VCaP (cell line): Measurements from ENCODE around the gene MT1E.
"Not testable (repeated sequence)": the region's sequence is repeated elsewhere in the genome, so short reads cannot be mapped to it uniquely, and the experiment has no call there.

Experiments
- H3K27ac ChIP-seq: fragments of 450-650 bp; 2 replicates; pipeline ENCODE4 v1.5.1; 2017
- TF ChIP-seq, protein P1 (sequence below): fragments of 450-650 bp; conservative IDR thresholded peaks from 2 replicates; pipeline ENCODE4 v1.5.1; 2017; ENCODE audit warnings: mild to moderate bottlenecking, moderate library complexity

The MT1E gene

DNA sequence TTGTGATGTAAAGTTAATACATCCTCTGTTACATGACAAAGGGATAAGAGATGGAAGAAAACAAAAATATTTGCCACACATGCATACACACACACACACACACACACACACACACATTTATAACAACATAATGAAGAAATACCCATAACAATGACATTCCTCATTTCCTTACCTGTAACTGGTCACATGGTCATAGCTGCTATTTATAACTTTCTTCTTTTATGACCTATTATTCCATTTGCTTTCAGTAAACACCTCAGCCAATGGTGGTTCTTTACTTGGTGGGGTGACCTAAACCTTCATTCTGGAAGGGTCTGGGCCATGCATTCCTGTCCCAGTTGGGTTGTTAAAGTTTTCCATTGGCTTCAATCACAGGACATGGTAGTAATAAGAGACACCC lies 11.9 kb upstream of the MT1E start:
- no peak overlapping the region for H3K27ac ChIP-seq
- TF ChIP-seq, protein P1, sequence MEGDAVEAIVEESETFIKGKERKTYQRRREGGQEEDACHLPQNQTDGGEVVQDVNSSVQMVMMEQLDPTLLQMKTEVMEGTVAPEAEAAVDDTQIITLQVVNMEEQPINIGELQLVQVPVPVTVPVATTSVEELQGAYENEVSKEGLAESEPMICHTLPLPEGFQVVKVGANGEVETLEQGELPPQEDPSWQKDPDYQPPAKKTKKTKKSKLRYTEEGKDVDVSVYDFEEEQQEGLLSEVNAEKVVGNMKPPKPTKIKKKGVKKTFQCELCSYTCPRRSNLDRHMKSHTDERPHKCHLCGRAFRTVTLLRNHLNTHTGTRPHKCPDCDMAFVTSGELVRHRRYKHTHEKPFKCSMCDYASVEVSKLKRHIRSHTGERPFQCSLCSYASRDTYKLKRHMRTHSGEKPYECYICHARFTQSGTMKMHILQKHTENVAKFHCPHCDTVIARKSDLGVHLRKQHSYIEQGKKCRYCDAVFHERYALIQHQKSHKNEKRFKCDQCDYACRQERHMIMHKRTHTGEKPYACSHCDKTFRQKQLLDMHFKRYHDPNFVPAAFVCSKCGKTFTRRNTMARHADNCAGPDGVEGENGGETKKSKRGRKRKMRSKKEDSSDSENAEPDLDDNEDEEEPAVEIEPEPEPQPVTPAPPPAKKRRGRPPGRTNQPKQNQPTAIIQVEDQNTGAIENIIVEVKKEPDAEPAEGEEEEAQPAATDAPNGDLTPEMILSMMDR = no peak

DNA sequence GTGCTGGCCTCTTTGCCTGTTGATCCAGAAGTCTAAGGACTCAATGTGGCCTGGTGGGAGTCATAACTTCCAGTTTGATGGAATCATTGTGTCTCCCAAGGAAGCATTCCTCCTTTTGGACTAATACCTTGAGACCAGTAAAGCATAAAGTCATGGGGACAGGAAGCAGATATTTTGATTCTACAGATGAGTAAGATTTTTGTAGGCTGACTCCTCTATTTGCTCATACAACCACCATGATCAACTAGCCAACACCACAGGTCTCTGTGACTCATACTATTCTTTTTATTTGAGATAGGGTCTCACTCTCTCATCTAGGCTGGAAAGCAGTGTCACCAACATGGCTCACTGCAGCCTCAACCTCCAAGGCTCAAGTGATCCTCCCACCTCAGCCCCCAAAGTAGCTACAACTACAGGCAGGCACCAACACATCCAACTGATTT lies 11.0 kb upstream of the MT1E start:
- H3K27ac ChIP-seq = no peak overlapping the region
- TF ChIP-seq, protein P1 = no peak

DNA sequence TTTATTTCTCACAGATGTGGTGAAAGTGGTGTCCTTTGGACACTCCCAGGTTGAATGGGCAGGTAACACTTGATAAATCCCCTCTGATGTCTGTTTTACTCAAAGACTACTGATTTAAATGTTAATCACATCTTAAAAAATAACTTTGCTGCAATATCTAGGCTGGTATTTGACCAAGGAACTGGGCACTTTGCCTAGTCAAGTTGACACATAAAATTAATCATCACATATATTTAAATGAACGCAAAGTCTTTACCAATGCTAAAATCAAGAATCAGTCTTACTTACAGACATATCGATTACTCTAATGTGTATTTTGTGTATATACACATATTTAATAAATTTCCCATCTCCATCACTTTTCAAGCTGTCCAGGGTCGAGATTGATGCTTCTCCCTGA lies 10.2 kb upstream of the MT1E start:
- TF ChIP-seq, protein P1 = no peak
- no peak overlapping the region for H3K27ac ChIP-seq

DNA sequence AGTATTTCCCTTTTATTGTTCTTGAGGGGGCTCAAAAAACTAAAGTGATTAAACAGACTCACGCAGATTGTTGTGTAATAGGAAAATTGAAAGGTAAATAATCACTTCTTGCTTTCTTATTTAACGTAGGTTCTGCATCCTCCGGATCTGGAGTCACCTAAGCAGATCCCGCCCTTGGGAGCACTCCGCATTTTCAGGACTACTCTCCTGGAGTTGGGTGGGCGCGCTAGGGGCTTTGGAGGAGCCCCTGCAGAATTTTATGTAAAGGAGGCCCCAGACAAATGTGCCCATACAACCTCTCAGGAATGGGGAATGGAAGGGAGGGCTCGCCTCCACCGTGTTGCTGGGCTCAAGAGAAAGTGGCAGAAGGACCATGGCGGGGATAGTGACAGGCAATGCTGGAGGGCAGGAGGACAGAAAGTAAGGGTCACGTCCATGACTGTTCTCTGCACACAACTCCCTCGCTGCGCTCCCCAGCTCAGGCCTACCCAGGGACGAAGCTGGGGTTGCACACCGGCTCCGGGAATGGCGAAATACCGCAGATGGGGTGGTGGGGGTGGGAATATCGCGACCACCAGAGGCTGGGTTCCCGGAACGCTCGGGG lies 8.9 kb upstream of the MT1E start:
- TF ChIP-seq, protein P1 = no peak
- H3K27ac ChIP-seq = peak overlapping the region; percentile 19; the same call in 1 of the 2 replicates

DNA sequence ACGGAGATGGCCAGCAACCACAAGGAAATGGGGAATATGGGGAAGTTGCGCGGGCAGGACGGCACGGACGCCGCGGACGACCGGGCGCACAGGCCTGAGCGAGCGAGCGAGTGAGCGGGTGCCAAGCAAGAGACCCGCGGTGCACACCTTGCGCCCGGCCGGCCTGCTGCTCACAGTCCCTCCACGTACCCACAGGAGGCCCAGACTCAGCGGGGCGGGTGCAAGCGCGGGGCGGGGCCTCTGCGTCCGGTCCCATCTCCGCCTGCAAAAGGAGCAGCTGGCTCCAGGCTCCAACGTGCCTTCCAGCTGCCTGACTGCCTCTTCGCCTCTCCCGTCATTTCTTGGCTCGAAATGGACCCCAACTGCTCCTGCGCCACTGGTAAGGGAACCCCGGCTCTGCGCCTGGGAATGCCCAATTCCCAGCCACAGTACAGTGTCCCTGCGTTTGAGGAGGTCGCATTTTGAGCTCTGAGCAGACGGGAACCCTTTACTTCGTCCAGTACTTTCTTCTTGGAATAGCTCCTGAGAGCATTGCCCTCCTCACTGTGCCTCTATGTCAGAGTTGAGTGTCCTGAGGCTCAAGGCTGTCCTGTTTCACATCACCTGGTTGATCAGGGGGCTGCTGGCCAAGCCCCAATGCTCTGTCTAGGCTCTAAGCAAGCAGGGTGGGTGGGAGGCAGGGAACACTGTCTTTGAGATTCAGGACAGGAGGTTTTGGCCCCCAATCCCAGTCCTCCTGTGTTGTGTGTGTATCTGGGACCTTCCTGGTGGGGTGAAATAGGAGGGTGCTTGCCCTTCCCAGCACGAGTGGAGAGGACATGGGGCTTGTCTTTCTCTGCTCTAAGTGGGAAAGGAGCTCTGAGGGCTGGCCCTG lies 8.1 kb upstream of the MT1E start:
- peak overlapping the region; percentile 19; the same call in 1 of the 2 replicates for H3K27ac ChIP-seq
- TF ChIP-seq, protein P1 = no peak

DNA sequence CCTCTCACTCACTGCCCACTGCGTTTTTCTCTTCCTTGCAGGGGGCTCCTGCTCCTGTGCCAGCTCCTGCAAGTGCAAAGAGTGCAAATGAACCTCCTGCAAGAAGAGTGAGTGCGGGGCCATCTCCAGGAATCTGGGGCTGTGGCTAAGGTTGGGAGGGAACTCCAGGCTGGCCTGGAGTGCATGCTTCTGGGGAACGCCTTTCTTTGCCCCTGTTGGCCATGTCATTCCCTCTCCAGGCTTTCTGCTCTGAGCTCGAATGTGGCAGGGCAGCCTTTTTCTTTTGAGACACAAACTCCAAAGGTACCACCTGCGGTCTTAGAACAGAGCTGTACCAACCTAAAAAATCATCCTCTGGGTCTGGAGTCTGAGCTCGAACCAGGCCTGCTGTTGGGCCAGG lies 7.4 kb upstream of the MT1E start:
- H3K27ac ChIP-seq = no peak overlapping the region

DNA sequence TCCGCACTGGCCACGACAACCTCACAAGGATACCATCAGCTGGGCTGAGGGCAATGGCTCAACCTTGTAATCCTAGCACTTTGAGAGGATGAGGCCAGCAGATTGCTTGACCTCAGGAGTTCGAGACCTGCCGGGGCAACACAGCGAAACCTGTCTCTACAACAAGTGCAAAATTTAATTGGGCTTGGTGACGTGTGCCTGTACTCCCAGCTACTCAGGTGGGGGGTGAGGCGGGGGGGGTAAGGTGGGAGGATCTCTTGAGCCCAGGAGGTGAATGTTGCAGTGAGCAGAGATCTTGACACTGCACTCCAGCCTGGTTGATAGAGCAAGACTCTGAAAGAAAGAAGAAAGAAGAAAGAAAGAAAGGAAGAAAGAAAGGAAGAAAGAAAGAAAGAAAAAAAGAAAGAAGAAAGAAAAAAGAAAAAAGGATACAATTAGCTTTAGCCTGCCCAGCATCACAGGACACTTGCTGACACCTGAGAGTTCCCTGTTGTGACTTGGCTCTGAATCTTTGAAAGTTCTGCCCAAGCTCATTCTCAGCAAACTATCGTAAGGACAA lies 5.2 kb upstream of the MT1E start:
- H3K27ac ChIP-seq = no peak overlapping the region
- TF ChIP-seq, protein P1 = no peak

More for the DNA sequence above, 7.4 kb upstream of the MT1E start:
- TF ChIP-seq, protein P1 = no peak

DNA sequence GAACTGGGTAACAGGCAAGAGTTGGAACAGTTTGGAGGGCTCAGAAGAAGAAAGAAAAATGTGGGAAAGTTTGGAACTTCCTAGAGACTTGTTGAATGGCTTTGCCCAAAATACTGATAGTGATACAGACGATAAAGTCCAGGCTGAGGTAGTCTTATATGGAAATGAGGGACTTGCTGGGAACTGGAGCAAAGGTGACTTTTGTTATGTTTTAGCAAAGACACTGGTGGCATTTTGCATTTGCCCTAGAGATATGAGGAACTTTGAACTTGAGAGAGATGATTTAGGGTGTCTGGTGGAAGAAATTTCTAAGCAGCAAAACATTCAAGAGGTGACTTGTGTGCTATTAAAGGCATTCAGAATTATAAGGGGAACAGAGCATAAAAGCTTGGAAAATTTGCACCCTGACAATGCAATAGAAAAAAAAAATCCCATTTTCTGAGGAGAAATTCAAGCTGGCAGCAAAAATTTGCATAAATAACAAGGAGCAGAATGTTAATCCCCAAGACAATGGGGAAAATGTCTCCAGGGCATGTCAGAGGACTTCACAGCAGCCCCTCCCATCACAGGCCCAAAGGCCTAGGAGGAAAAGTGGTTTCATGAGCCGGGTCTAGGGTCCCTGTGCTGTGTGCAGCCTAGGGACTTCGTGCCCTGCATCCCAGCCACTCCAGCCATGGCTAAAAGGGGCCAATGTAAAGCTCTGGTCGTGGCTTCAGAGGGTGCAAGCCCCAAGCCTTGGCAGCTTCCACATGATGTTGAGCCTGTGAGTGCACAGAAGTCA lies 3.7 kb upstream of the MT1E start:
- H3K27ac ChIP-seq = not testable (repeated sequence)

DNA sequence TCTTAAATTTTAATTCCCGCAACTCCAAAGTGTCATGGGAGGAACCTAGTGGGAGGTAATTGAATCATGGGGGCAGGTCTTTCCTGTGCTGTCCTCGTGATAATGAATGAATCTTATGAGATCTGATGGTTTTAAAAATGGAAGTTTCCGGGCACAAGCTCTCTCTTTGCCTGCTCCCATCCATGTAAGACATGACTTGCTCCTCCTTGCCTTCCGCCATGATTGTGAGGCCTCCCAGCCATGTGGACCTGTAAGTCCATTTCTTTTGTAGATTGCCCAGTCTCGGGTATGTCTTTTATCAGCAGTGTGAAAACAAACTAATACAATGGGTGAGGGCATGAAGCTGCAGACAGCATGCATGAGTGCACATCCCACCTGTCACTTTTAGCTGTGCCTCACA lies 2.4 kb upstream of the MT1E start:
- not testable (repeated sequence) for H3K27ac ChIP-seq
